ENCODE results near the gene CPT1A. TPM values are rescaled to one million over a fixed set of nuclear protein-coding genes. Genes with fewer than 3 reads are reported as not detected.

The CPT1A gene
- total RNA-seq, 1 donor from 2014 or later = 77.1 TPM

DNA sequence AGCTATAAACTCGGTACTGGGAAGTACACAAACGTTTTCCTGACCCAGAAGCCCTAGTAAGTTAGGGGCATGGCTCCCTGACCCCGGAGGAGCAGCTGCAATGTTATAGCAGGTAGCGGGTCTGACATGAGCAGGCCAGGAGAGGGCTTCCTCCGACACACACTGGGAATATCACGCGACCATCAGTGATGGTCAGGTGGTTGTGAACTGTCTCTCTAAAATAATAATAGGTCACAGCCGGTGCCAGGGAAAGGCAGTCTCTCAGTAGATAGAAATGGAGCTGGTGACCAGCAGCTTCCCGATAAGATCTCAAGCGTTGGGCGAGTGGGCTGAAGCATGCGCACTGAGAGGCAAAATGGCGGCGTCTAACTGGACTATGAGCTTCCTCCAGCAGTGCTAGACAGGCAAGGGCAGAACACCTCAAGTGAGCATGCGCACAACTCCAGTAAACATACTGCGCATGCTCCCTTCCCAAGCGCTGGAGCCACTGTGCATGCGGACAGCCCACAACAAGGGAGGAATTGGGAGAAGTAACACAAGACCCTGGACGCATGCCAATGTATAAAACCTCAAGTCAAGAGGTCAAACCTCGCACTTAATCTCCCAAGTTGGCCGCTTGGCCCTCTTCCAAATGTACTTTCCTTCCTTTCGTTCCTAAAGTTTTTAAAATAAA, 68.1 kb downstream of the CPT1A start:
- intact Hi-C loops (cut with DNase I) = no loop called here
- DNase-seq (no peak), ATAC-seq (ENCODE audit: poor library complexity) (no peak)

DNA sequence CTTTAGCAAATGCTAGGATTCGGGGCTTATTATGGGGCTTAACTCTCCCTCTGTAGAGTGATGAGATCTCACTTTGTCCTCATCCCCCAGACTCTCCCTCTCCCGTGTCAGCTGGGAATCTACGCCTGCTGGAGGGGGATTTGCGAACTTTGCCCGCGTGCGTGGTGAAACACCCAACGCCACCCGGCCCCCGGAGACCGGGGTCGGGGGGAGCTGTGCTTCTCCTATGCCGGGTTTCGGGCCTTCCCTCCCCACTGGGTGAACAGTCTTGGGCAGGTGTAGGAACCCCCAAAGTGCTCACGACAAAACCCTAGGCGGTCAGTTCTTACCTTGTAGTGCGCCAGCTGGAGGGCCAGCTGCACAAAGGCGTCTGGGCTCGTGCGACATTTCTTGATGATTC, 68.8 kb downstream of the CPT1A start:
- no peak for ATAC-seq (ENCODE audit: poor library complexity)
- DNase-seq = no peak
- intact Hi-C loops (cut with DNase I) = no loop called here

DNA sequence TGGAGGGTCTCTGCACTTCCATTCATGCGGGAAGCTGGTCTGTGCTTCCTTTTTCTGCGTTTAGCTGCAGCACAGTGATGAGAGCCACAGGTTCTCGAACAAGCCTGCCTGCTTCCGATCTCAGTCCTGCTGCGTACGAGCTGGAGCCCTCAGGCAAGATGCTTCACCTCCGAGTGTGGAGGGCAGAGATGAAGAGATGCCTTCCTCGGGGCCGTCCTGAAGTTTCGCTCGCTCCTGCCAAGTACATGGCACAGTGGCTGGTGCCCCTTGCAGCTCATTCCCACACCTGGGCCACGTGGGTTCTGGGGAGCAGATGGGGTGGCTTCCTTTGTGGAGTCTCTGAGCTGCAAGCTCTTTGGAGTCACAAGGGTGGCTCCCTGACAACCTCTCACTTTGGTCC, 70.9 kb downstream of the CPT1A start:
- DNase-seq (no peak), ATAC-seq (ENCODE audit: poor library complexity) (no peak)
- intact Hi-C loops (cut with DNase I) = no loop called here

DNA sequence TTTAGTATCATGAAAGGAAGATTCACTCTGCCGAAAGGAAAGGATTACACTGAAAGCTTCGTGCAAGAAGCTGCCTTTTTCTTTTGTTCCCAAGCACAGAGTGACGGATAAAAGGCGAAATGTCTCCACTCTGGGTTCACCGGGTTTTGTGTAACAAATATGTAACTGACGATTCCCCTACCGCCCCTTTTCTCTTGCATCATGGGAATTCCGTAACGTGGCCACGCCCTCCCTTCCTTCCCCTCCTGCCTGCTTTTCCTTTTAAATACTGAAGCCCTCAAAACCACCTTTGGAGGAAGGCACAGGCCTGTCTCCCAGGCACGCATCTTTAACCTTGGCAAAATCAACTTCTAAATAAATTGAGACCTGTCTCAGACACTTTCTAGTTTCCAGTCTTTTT, 74.0 kb downstream of the CPT1A start:
- intact Hi-C loops (cut with DNase I) = no loop called here
- ATAC-seq (ENCODE audit: poor library complexity) (no peak), DNase-seq (no peak)

DNA sequence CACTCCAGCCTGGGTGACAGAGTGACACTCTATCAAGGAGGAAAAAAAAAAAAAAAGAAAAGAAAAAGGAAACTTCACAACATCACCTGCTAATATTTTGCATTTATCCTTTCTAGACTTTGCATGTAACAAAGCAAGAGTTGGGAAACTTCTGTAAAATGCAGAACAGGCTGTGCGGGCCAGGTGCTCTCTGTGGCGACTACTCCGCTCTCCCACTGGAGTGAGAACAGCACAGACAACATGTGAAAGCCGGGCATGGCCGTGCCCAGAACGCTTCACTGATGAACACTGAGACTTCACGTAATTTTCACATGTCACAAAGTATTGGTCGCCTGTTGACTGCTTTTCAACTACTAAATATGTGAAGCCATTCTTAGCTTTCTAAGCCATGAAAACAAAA, 74.9 kb downstream of the CPT1A start:
- no peak for ATAC-seq (ENCODE audit: poor library complexity)
- no peak for DNase-seq
- intact Hi-C loops (cut with DNase I) = no loop called here

DNA sequence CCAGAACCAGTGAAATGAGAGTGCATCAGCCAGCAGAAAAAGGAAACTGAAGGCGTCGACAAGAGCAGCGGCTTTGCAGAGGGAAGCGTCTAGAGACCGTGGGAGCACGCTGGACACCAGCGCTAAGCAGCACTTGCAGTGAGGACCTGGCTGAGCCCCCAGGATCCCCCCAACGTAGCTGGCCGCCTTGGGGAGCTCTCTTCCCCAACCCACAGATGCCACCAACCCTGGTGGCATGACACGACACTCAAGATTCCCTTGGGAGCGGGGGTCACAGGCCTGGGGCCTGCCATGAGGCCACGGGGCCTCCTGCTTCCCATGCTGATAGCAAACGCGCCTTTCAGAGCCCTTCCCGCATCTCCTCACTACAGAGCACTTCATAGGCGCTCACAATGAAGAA, 77.0 kb downstream of the CPT1A start:
- ATAC-seq (ENCODE audit: poor library complexity) (no peak), DNase-seq (no peak)
- intact Hi-C loops (cut with DNase I) = no loop called here

DNA sequence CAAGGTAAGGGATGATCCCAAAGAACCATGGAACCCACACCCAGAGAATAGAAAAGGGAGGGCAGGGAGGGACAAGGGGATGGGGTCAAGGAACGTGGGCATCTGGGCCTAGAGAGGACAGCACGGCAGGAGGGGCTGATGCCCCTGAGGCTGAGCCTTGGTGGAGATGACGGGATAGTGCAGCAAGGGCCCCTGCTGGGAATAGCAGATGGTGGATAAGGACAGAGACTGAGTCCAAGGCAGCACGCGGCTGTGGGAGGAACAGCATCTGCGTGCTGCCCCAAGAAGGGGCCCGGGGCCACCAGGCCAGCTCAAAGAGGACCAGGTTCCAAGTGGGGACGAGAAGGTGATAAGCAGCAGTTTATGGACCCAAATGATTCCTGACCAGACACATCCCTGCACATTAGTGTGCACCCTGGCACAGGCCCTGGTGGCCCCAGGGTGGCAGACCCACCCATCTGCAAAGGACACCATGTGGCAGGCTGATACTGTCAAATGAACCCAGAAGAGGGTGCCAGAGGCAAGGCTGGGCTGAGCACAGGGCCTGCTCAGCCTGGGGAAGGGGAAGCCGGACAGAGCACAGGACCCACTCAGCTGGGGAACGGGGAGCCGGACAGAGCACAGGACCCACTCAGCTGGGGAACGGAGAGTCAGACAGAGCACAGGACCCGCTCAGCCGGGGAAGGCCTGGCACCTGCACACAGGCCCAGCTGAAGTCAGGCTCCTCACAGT, 77.6 kb downstream of the CPT1A start:
- no peak for DNase-seq
- peak; percentile 31 for ATAC-seq (ENCODE audit: poor library complexity)
- intact Hi-C loops (cut with DNase I) = no loop called here

DNA sequence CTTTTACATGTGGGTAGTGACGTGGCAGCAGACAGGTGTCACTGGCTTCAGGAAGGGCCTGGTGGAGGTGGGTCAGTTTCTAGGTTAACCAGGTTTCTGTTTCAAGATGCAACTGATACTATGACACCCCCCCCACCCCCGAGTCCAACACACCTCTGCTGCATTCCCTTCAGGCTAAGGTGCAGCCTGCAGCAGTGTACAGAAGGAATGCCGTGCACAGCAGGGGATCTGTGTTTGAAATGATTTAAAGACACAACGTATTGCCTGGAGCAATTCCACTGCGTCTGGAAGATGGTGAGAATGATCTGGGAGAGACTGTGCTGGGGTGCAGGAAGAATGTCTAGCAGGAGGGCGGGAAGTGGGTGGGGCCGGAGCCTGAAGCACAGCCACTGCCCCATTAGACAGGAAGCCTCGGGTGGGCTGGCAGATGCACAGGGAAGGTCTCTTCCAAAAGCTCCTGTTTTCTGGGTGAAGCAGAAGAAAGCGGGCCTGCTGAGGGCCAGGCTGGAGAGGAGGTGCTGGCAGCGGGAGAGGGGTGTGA, 78.5 kb downstream of the CPT1A start:
- DNase-seq (no peak), ATAC-seq (ENCODE audit: poor library complexity) (no peak)
- intact Hi-C loops (cut with DNase I) = no loop called here

DNA sequence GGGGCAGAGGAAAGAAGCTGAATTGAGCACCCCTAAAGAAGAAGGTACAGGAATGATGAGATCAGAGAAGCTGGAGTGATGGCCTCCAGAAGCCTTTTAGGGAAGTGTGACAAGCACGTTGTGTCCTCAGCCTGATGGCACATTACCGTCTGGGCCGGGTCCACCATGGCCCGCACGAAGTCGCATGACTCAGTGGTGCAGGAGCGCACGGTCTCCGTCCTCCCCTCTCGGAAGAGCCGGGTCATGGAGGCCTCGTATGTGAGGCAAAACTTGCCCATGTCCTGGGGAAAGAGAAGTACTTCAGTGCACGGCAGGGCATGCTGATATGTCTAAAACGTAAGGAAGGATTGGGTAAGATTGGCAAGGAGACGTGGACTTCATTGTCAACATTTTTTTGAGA, 79.2 kb downstream of the CPT1A start:
- intact Hi-C loops (cut with DNase I) = no loop called here

DNA sequence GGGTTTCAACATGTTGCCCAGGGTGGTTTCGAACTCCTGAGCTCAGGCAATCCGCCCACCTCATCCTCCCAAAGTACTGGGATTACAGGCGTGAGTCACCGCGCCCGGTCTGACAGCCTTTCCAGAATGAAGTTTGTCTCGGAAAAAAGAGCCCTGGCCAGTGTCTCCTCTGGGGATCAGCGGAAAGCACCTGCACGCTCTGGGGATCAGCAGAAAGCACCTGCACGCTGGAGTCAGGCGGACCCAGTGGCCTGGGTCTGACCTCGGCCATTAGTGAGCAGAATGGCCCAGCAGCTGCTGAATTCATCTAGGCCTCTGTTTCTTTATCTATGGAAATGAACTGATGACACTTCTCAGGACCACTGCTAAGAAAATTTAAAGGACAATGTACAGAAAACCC, 79.9 kb downstream of the CPT1A start:
- DNase-seq = no peak
- intact Hi-C loops (cut with DNase I) = no loop called here

More for the DNA sequence above, 79.2 kb downstream of the CPT1A start:
- DNase-seq (no peak), ATAC-seq (ENCODE audit: poor library complexity) (no peak)

DNA sequence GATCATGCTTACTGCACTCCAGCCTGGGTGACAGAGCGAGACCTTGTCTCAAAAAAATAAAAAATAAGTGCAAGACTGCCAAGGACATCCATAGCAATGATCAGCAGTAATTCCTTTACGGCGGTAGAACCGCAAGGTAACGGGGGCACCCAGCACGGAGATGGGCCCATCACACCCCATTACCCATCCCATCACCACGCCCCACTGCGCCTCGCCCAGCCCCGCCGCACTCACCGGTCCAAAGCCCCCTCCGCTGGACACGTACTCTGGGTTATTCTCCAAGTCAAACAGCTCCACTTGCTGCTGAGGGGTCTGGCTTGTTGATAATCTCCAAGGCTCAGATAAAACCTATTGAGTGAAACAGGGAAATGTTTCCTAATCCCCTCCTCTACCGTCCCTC, 81.7 kb downstream of the CPT1A start:
- no peak for ATAC-seq (ENCODE audit: poor library complexity)
- DNase-seq = no peak
- intact Hi-C loops (cut with DNase I) = no loop called here

More for the DNA sequence above, 79.9 kb downstream of the CPT1A start:
- ATAC-seq (ENCODE audit: poor library complexity) = no peak

DNA sequence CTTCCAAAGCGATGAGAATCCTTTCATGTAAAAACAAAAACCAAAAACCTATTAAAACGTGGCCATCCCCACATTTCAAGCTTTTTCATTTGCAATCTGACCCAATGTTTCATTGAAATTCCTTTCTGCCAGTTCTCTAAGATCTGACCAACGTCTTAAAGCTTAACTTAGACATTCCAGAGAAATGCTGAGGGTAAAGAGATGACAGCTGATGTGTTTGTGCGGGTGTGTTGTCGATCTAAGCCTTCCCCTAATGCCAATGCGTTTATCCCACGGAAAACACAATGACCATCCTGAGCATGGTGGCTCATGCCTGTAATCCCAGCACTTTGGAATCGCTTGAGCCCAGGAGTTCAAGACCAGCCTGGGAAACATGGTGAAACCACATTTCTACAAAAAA, 84.0 kb downstream of the CPT1A start:
- no peak for ATAC-seq (ENCODE audit: poor library complexity)
- intact Hi-C loops (cut with DNase I) = no loop called here
- DNase-seq = no peak

DNA sequence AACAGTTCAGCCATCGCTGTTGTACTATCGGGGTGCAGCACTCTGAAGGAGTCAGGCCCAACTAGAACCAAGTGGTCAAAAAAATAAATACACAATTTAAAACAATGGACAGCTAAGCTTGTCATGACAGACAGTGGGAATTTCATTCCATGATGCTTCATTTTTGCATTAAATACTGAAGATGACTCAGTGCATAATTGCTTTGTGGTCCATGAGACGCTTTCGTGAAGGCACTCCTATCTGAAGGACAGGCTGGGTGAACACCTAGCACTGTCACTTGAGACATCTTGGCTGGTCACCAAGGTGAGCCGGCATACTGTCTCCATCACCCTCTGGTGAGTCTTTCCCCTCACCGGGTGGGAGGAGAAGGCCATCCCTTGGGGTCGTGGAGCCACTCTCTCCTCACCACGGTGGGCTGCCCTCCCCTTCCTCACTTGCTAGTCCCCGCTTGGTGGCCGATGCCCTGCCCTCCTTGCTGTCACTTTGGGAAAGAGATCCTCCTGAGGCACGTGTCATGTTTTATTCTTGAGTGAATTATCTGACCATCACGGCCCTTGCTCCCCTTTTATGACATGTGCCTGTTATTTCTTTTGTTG, 85.4 kb downstream of the CPT1A start:
- intact Hi-C loops (cut with DNase I) = no loop called here
- DNase-seq (no peak), ATAC-seq (ENCODE audit: poor library complexity) (no peak)

DNA sequence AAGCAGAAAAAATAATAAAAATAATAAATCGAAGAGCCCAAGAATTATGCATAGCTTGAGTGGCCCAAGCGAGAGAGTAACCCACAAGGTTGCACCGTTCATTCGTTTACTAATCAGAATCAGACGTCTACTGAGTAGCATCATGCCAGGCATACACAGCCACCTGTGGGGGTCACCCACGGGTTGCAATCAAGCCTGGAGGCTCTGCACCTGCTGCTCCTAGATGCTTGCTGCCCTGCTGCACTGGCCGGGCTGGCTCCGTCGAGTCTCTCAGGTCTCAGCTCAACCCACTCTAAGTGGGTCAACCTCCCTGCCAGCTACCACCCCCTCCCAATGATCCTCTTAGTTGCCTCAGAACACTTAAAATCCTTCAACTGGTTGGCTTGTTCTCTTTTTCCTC, 88.4 kb downstream of the CPT1A start:
- ATAC-seq (ENCODE audit: poor library complexity) = no peak
- DNase-seq = no peak
- intact Hi-C loops (cut with DNase I) = no loop called here

DNA sequence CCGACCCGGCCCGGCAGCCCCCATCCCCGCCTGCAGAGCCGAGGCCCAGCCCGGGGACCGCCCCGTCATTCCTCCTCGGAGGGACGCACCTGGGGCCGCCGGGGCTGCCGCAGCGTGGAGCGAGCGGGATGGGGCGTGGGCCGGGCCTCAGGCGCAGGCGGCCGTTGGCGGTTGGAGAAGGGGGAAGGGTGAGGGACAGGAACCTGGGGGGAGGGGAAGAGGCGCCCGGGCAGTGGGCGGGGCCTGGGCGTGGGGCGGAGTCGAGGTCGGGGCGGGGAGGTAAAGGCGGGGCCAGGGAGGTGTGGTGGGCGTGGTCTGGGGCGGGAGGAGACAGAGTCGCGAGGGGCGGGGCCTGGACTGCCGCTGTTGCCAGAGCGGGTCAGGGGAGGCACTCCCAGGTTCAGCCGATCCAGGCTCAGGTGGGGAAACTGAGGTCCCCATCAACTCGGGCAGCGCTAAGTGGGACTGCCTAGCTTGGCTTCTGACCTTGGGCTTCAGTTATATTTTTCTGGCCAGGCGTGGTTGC, 90.3 kb downstream of the CPT1A start, which contains the start of gene TESMIN:
TESMIN (minus strand) TSS at position 190 of the 526 bp plus-strand sequence. CDS start 860 bp downstream, outside the sequence.
- DNase-seq (peak; percentile 92), ATAC-seq (ENCODE audit: poor library complexity) (peak; percentile 95)
- intact Hi-C loops (cut with DNase I) = no loop called here

DNA sequence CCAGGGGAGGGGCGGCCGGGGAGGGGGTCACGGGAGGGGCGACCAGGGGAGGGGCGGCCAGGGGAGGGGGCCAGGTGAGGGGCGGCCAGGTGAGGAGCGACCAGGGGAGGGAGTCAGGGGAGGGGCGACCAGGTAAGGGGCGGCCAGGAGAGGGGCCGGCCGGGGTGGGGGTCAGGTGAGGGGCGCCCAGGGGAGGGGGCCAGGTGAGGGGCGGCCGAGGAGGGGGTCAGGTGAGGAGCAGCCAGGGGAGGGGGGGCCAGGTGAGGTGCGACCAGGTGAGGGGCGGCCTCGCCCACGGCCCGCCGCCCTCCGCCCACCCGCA, 90.8 kb downstream of the CPT1A start:
- DNase-seq = no peak
- intact Hi-C loops (cut with DNase I) = no loop called here
- no peak for ATAC-seq (ENCODE audit: poor library complexity)

DNA sequence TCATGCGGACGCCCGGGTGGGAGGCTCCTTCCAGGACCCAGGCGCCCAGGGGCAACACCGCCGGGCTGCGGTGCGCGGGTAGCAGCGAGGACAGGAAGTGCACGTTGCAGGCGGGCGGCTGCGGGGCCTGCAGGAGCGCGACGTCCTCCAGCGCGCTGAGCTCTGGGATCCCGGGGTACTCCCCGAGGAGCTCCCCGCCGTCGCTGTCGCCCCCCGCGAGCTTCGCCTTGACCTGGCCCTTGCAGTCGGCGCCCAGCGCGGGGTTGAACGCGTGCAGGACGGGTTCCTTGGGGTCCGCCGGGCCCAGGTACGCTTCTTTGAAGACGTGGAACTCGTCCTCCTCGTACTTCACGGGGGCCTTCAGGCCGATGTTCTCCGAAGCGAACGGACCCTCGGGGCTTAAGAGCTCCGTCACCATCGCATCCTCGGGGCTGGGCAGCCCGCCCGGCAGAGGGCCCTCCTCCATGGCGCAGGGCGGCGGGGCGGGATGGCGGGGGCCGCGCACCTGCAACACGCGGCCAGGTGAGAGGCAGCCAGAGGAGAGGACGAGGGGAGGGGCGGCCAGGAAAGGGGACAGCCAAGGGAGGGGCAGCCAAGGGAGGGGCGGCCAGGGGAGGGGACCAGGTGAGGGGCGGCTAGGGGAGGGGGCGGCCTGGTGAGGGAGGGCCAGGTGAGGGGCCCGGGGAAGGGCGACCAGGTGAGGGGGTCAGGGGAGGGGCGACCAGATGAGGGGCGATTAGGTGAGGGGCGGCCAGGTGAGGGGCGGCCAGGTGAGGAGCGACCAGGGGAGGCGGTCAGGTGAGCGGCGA, 91.3 kb downstream of the CPT1A start:
- intact Hi-C loops (cut with DNase I) = no loop called here
- DNase-seq = no peak

DNA sequence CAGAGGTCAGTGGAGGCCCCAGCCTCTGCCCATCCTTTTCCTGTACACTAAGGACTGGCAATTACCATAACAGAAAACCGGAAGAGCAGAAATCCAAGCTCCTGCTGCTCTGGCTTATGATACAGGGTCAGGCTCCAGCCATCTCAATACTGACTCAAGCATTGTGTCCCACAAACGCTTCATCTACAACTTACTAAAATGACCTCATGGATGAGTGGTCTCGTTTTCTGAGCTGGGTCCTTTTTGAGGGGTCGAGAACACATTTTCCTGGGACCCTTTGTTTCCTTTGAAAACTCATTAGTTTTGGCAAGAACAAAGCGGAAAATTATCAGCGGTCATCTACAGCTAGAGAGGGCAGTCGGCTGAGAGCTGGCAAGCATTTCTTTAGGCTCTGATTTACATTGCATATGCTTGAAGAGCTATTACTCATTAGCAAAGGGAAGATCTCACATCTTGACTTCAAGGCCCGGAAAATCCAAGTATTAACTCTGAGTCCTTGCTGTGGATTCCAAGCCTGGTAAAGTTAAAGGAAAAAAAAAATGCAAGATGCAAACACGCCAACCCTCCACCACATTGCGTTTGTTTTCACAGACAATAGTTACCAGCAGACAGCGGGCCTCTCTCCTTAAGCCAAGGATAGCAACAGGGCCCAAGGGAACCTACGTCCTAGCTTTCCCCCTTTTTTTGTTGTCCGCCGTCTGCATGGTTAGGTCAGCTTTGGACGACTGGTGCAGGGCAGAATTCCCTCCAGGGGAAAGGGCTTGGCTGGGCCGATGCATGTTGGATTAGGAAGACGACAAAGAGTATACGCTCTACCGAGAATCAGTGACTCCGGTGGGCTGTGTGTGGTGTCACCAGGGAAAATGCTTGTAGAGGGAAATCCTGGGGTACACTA, 92.2 kb downstream of the CPT1A start:
- intact Hi-C loops (cut with DNase I) = no loop called here
- DNase-seq (no peak), ATAC-seq (ENCODE audit: poor library complexity) (no peak)

More for the DNA sequence above, 91.3 kb downstream of the CPT1A start:
- ATAC-seq (ENCODE audit: poor library complexity) = no peak
